K562 (cell line): ENCODE data around the gene MCL1. TPM values are rescaled to one million over a fixed set of nuclear protein-coding genes. Genes with fewer than 3 reads are reported as not detected.
A peak's percentile ranks its signal among the peaks of the same experiment; 100 is the strongest.

Experiments
- ATAC-seq: fragments of 200-7000 bp; cut with Tn5 transposase; 3 replicates; pipeline ENCODE4 v1.9.1; 2020; ENCODE audit warnings: moderate library complexity
- BruUV-seq: library from RNA; stranded (reverse); fragments of 400-500 nt; replicated peaks from 2 replicates; lab custom pipeline; 2021; lab: Mats Ljungman, UMichigan
- CTCF ChIA-PET: fragments of 300-600 bp; formaldehyde crosslinking; extraction: SDS; loops from one replicate; lab custom pipeline; 2021; ENCODE audit warnings: low intra/inter-chr PET ratio; lab: Yijun Ruan, JAX
- POLR2A ChIA-PET: fragments of 300-600, 350-650 bp; sonication (Branson Sonifier 250); formaldehyde crosslinking; extraction: SDS; loops from one replicate; lab custom pipeline; 2021; ENCODE audit warnings: antibody characterized with exemption, inconsistent platforms; lab: Yijun Ruan, JAX
- DNase-seq, 4 experiments: peaks; one replicate each; pipeline versions ENCODE4 v3.0.0 to v3.0.0-alpha.2; 2011 to 2018; ENCODE audit warnings: low spot score in 3 of 4, mixed read lengths in 3 of 4; ENCODE audit errors: extremely low read depth in 1 of 4
- FAIRE-seq: peaks from 2 replicates; lab custom pipeline; 2011; peaks lifted over from hg19 to GRCh38; lab: Jason Lieb, UNC
- H2AFZ ChIP-seq: 2 replicates; pipeline ENCODE4 v1.6.0; 2011; ENCODE audit warnings: low read depth, low read length, control low read depth, inconsistent platforms
- H3K27ac ChIP-seq: fragments of 200-600 bp; 3 replicates; pipeline ENCODE4 v1.8.0; 2011; ENCODE audit warnings: low read depth, mild to moderate bottlenecking, control low read depth, inconsistent platforms, low read length, moderate library complexity, mixed read lengths; ENCODE audit errors: extremely low read depth
- H3K27me3 ChIP-seq, 2 experiments: fragments of 300-600 bp in 1 of 2; 2 replicates in 1 of 2; 3 replicates in 1 of 2; pipeline versions ENCODE4 v1.6.0 to v1.8.0; 2011; ENCODE audit warnings: inconsistent platforms in 2 of 2, low read length in 2 of 2, mild to moderate bottlenecking in 1 of 2, mixed read lengths in 1 of 2, moderate library complexity in 1 of 2; ENCODE audit not compliant: control insufficient read depth in 2 of 2, insufficient read depth in 2 of 2
- H3K36me3 ChIP-seq: fragments of 300-600 bp; 3 replicates; pipeline ENCODE4 v1.8.0; 2011; ENCODE audit warnings: mild to moderate bottlenecking, low read length, inconsistent platforms; ENCODE audit not compliant: control insufficient read depth, insufficient read depth
- H3K4me1 ChIP-seq, 2 experiments: fragments of 200-600 bp in 1 of 2; replicated peaks in 1 of 2; 2 replicates in 1 of 2; 3 replicates in 1 of 2; pipeline versions ENCODE4 v1.5.1 to v1.8.0; 2011; ENCODE audit warnings: inconsistent platforms in 2 of 2, low read length in 2 of 2, mild to moderate bottlenecking in 1 of 2, mixed read lengths in 1 of 2, moderate library complexity in 1 of 2; ENCODE audit not compliant: control insufficient read depth in 2 of 2, insufficient read depth in 2 of 2
- H3K4me2 ChIP-seq: 2 replicates; pipeline ENCODE4 v1.6.1; 2011; ENCODE audit warnings: low read length, control low read depth, inconsistent platforms, mixed read lengths; ENCODE audit not compliant: insufficient read depth
- H3K4me3 ChIP-seq: fragments of 200-600 bp; sonication (generic), shearing (Covaris generic); 2 replicates; pipeline ENCODE4 v1.5.1; 2016; ENCODE audit warnings: control low read depth, inconsistent platforms
- H3K79me2 ChIP-seq: fragments of 200-600 bp; 3 replicates; pipeline ENCODE4 v1.8.0; 2011; ENCODE audit warnings: low read length, inconsistent platforms; ENCODE audit not compliant: control insufficient read depth, insufficient read depth
- H3K9ac ChIP-seq, 2 experiments: 2 replicates each; pipeline versions ENCODE4 v1.6.0 to v1.6.1; 2011; ENCODE audit warnings: low read depth in 2 of 2, low read length in 2 of 2, control low read depth in 1 of 2, inconsistent platforms in 1 of 2, mild to moderate bottlenecking in 1 of 2, mixed read lengths in 1 of 2; ENCODE audit not compliant: insufficient read depth in 1 of 2
- H3K9me1 ChIP-seq: one replicate; pipeline ENCODE4 v1.6.0; 2011; ENCODE audit warnings: inconsistent platforms, mild to moderate bottlenecking, low read length, moderate library complexity; ENCODE audit not compliant: control insufficient read depth, insufficient read depth
- H3K9me3 ChIP-seq: replicated peaks from 2 replicates; pipeline ENCODE4 v1.5.1; 2011; ENCODE audit warnings: low read depth, low read length, inconsistent platforms; ENCODE audit not compliant: control insufficient read depth, insufficient read depth
- H4K20me1 ChIP-seq: replicated peaks from 2 replicates; pipeline ENCODE4 v1.6.1; 2011; ENCODE audit warnings: low read length, inconsistent platforms, mixed read lengths; ENCODE audit not compliant: control insufficient read depth, insufficient read depth
- ATF6 ChIP-seq: sonication (generic); formaldehyde crosslinking; IDR thresholded peaks from 2 replicates; pipeline ENCODE4 v1.4.0; 2020; ENCODE audit warnings: mild to moderate bottlenecking, missing genetic modification reagents
- CBX3 ChIP-seq, 2 experiments: IDR thresholded peaks; 1 replicate in 1 of 2; 2 replicates in 1 of 2; pipeline ENCODE4 v1.6.1; 2012; ENCODE audit warnings: inconsistent platforms in 2 of 2, low read length in 2 of 2, borderline replicate concordance in 1 of 2, control low read depth in 1 of 2
- FOXA3 ChIP-seq, 2 experiments: fragments of 450-650 bp in 1 of 2; sonication (generic) in 1 of 2; formaldehyde crosslinking; IDR thresholded peaks in 1 of 2; conservative IDR thresholded peaks in 1 of 2; 2 replicates each; pipeline versions ENCODE4 v1.4.0 to v1.8.0; 2020 to 2022; ENCODE audit warnings: mild to moderate bottlenecking in 2 of 2, missing genetic modification reagents in 1 of 2
- KDM1A ChIP-seq, 2 experiments: fragments of 450-650 bp; IDR thresholded peaks; 2 replicates each; pipeline ENCODE4 v1.6.1; 2016; ENCODE audit warnings: mild to moderate bottlenecking in 2 of 2
- NFATC3 ChIP-seq: fragments of 450-650 bp; IDR thresholded peaks from 2 replicates; pipeline ENCODE4 v1.6.1; 2017; ENCODE audit warnings: mild to moderate bottlenecking
- POLR2A ChIP-seq: fragments of 450-650 bp; conservative IDR thresholded peaks from 2 replicates; pipeline ENCODE4 v1.6.1; 2016
- REST ChIP-seq, 2 experiments: fragments of 450-650 bp; formaldehyde crosslinking in 1 of 2; IDR thresholded peaks; 2 replicates each; pipeline versions ENCODE4 v1.4.0 to v1.6.1; 2014 to 2020; ENCODE audit warnings: mild to moderate bottlenecking in 2 of 2, borderline replicate concordance in 1 of 2, low read depth in 1 of 2
- WGBS: fragments of 100-300 bp; shearing (Covaris generic); methylation state at CpG from one replicate; pipeline ENCODE4 v1.1.6; 2016; ENCODE audit warnings: low coverage, mixed read lengths; ENCODE audit not compliant: insufficient coverage; ENCODE audit errors: missing lambda C conversion rate; 5-methylcytosine and 5-hydroxymethylcytosine counted together
- in situ Hi-C: fragments of 300-500 bp; cut with MboI; formaldehyde crosslinking; loops from 4 replicates; pipeline ENCODE4 v1.15.0; 2018; ENCODE audit warnings: inconsistent platforms, mixed read lengths
- intact Hi-C: fragments of 100-400 bp; cut with micrococcal nuclease; formaldehyde crosslinking; loops from 2 replicates; pipeline ENCODE4 v1.14.2; 2022
- polyA plus RNA-seq, 8 experiments: library from polyadenylated mRNA; depleted of rRNA in 4 of 8; stranded (reverse) in 5 of 8; unstranded in 3 of 8; fragments of >200 nt; fragmentation: Nextera tagmentation in 2 of 8; fragmentation: Illumina TruSeq in 1 of 8; extraction: Ambion mirVana in 2 of 8; extraction: Trizol in 1 of 8; gene quantifications; 2 replicates each; pipeline versions ENCODE4 v1.2.1 to v1.2.3, GENCODE V29; 2011 to 2014; ENCODE audit warnings: inconsistent platforms in 1 of 8, missing spikeins in 1 of 8
- total RNA-seq, 7 experiments: library from RNA; depleted of rRNA in 6 of 7; stranded (reverse); fragments of >200 nt in 6 of 7; fragmentation: Illumina TruSeq in 2 of 7; extraction: Trizol in 2 of 7; gene quantifications; 2 replicates each; pipeline versions ENCODE4 v1.2.1 to v1.2.3, GENCODE V29; 2011 to 2021; ENCODE audit warnings: low replicate concordance in 1 of 7

The MCL1 gene
- total and polyA plus RNA-seq, 9 of the 15 experiments (the other 6 are each of a cell fraction or from before 2014, with no cell fraction given) = 27.1 to 224 (median 138) TPM

GRCh38 chr1:150621497-150622302 lies 42.3 kb upstream of the MCL1 start:
- no peak for FAIRE-seq
- POLR2A ChIA-PET = interaction anchor here (0.7 to 1.1 kb wide), 4 partner anchors 19 to 50 kb away, joined by 3 to 4 read pairs (median 3); partner anchors contain the start of gene MCL1
- no peak for TF ChIP-seq CBX3 (IDR thresholded peaks at IDR 0.05; ENCODE audit: borderline replicate concordance in 1 of 2, low read length in 2 of 2)
- TF ChIP-seq ATF6 (CRISPR knock-in tag) = no peak
- no peak for TF ChIP-seq FOXA3 (CRISPR knock-in tag; conservative IDR thresholded peaks at IDR 0.05 in 1 of 2, IDR thresholded peaks at IDR 0.05 in 1 of 2)
- TF ChIP-seq REST (IDR thresholded peaks at IDR 0.05; ENCODE audit: borderline replicate concordance) = peak; percentile 37; the same call in 1 of the 2 replicates
- TF ChIP-seq REST (CRISPR knock-in tag; IDR thresholded peaks at IDR 0.05; ENCODE audit: low read depth) = no peak
- 0 out of 2 replicates have a peak, but pooled peaks have one; percentile 28 for TF ChIP-seq POLR2A
- no peak for TF ChIP-seq KDM1A (IDR thresholded peaks at IDR 0.05)
- no peak for TF ChIP-seq NFATC3

More at GRCh38 chr1:150621497-150622302, 42.3 kb upstream of the MCL1 start:
- BruUV-seq = TSS peak; percentile 38
- Histone ChIP-seq H4K20me1 (no peaks in the 10 kb centered on the region), H3K4me3 (no peak overlapping the region), H3K9me1 (no peaks in the 10 kb centered on the region), H3K27me3 (no peaks in the 10 kb centered on the region), H3K4me1 (peaks cover 31 to 44% of the 10 kb centered on the region in 2 experiments), H3K36me3 (peaks cover 85% of the 10 kb centered on the region), H3K4me2 (no peak overlapping the region; the same call in 1 of the 2 replicates), H3K9ac (0 out of 4 replicates have a peak overlapping the region, but pooled peaks of 1 of the 2 experiments have one; percentile 23), H3K9me3 (no peaks in the 10 kb centered on the region), H2AFZ (no peak overlapping the region), H3K79me2 (peaks cover 33% of the 10 kb centered on the region), H3K27ac (peak overlapping the region; percentile 59)
- WGBS = 68% methylated on average over 6 of the region's 8 CpGs
- CTCF ChIA-PET = interaction anchor here (0.7 to 1.5 kb wide), 4 partner anchors 58 to 549 kb away, joined by 3 to 6 read pairs (median 3); no protein-coding TSS in a partner anchor
- DNase-seq = peak in 3 of 4 experiments; percentile 26 to 54 (median 31)
- intact Hi-C loops (loop anchor here (1.0 to 10.0 kb wide), 4 partner anchors 60 to 303 kb away; partner anchors contain the start of genes SETDB1 and TARS2), in situ Hi-C loops (no loop called here)
- no peak for ATAC-seq
